H9 (cell line): Measurements from ENCODE around the gene MSL1. TPM values are rescaled to one million over a fixed set of nuclear protein-coding genes. Genes with fewer than 3 reads are reported as not detected.
A peak's percentile ranks its signal among the peaks of the same experiment; 100 is the strongest.

Experiments used
- DNase-seq: peaks from one replicate; pipeline ENCODE4 v3.0.0-alpha.2; 2017
- H2AFZ ChIP-seq: one replicate; pipeline ENCODE4 v1.6.1; 2013; ENCODE audit warnings: mild to moderate bottlenecking, low read length, control low read depth, moderate library complexity
- H2AK5ac ChIP-seq: 2 replicates; pipeline ENCODE4 v1.6.1; 2013; ENCODE audit warnings: low read length, control low read depth, mixed read lengths; ENCODE audit not compliant: insufficient read length
- H2BK120ac ChIP-seq: one replicate; pipeline ENCODE4 v1.6.1; 2013; ENCODE audit warnings: low read depth, mild to moderate bottlenecking, low read length, control low read depth, inconsistent platforms; ENCODE audit not compliant: poor library complexity, severe bottlenecking
- H2BK12ac ChIP-seq: 2 replicates; pipeline ENCODE4 v1.6.1; 2013; ENCODE audit warnings: low read length, control low read depth, mixed read lengths, low read depth; ENCODE audit not compliant: insufficient read length
- H2BK15ac ChIP-seq: 2 replicates; pipeline ENCODE4 v1.6.1; 2013; ENCODE audit warnings: low read depth, low read length, control low read depth
- H2BK20ac ChIP-seq: one replicate; pipeline ENCODE4 v1.6.1; 2013; ENCODE audit warnings: low read depth, mild to moderate bottlenecking, low read length, control low read depth, inconsistent platforms; ENCODE audit not compliant: poor library complexity, severe bottlenecking
- H2BK5ac ChIP-seq: 2 replicates; pipeline ENCODE4 v1.6.1; 2013; ENCODE audit warnings: low read length, control low read depth, mixed read lengths; ENCODE audit not compliant: insufficient read length
- H3K14ac ChIP-seq: 2 replicates; pipeline ENCODE4 v1.6.1; 2013; ENCODE audit warnings: low read length, control low read depth; ENCODE audit not compliant: insufficient read depth
- H3K18ac ChIP-seq: 2 replicates; pipeline ENCODE4 v1.6.1; 2013; ENCODE audit warnings: low read depth, mild to moderate bottlenecking, mixed read lengths, low read length, control low read depth; ENCODE audit not compliant: insufficient read length
- H3K23ac ChIP-seq: 2 replicates; pipeline ENCODE4 v1.6.1; 2013; ENCODE audit warnings: low read length, control low read depth, mixed read lengths, low read depth; ENCODE audit not compliant: insufficient read length
- H3K23me2 ChIP-seq: 2 replicates; pipeline ENCODE4 v1.6.1; 2013; ENCODE audit warnings: low read depth, mild to moderate bottlenecking, mixed read lengths, low read length, control low read depth; ENCODE audit not compliant: insufficient read length, poor library complexity, severe bottlenecking
- H3K27ac ChIP-seq: 2 replicates; pipeline ENCODE4 v1.5.1; 2013; ENCODE audit warnings: low read length, control low read depth, mixed read lengths, low read depth; ENCODE audit not compliant: insufficient read length
- H3K27me3 ChIP-seq: 2 replicates; pipeline ENCODE4 v1.6.1; 2013; ENCODE audit warnings: low read length, control low read depth, inconsistent platforms; ENCODE audit not compliant: insufficient read depth
- H3K4ac ChIP-seq: 2 replicates; pipeline ENCODE4 v1.6.1; 2013; ENCODE audit warnings: low read depth, mild to moderate bottlenecking, control low read depth, inconsistent platforms, low read length, moderate library complexity
- H3K4me1 ChIP-seq: 2 replicates; pipeline ENCODE4 v1.6.1; 2013; ENCODE audit warnings: low read length, control low read depth, inconsistent platforms; ENCODE audit not compliant: insufficient read depth
- H3K4me2 ChIP-seq: 2 replicates; pipeline ENCODE4 v1.6.1; 2013; ENCODE audit warnings: low read length, control low read depth, mixed read lengths; ENCODE audit not compliant: insufficient read length, insufficient read depth
- H3K56ac ChIP-seq: 2 replicates; pipeline ENCODE4 v1.6.1; 2013; ENCODE audit warnings: low read depth, mild to moderate bottlenecking, mixed read lengths, low read length, control low read depth; ENCODE audit not compliant: insufficient read length
- H3K79me1 ChIP-seq: 2 replicates; pipeline ENCODE4 v1.6.1; 2013; ENCODE audit warnings: low read depth, mild to moderate bottlenecking, moderate library complexity, low read length, control low read depth, inconsistent platforms; ENCODE audit not compliant: insufficient read depth, poor library complexity, severe bottlenecking
- H3K79me2 ChIP-seq: 2 replicates; pipeline ENCODE4 v1.6.1; 2013; ENCODE audit warnings: low read length, control low read depth, inconsistent platforms; ENCODE audit not compliant: insufficient read depth
- H3K9ac ChIP-seq: 2 replicates; pipeline ENCODE4 v1.6.1; 2013; ENCODE audit warnings: low read length, control low read depth, mixed read lengths; ENCODE audit not compliant: insufficient read length; ENCODE audit errors: extremely low read depth
- H3K9me3 ChIP-seq: one replicate; pipeline ENCODE4 v1.6.1; 2013; ENCODE audit warnings: low read depth, low read length, inconsistent platforms; ENCODE audit not compliant: control insufficient read depth
- H3T11ph ChIP-seq: one replicate; pipeline ENCODE4 v1.6.1; 2013; ENCODE audit warnings: mild to moderate bottlenecking, low read length, control low read depth, inconsistent platforms
- H4K20me1 ChIP-seq: one replicate; pipeline ENCODE4 v1.6.1; 2013; ENCODE audit not compliant: control insufficient read depth, insufficient read length, insufficient read depth
- H4K5ac ChIP-seq: 2 replicates; pipeline ENCODE4 v1.6.1; 2013; ENCODE audit warnings: low read depth, mild to moderate bottlenecking, mixed read lengths, low read length, control low read depth; ENCODE audit not compliant: insufficient read length
- H4K8ac ChIP-seq: replicated peaks from 2 replicates; pipeline ENCODE4 v1.6.1; 2013; ENCODE audit warnings: low read length, control low read depth, mixed read lengths, low read depth; ENCODE audit not compliant: insufficient read length
- H4K91ac ChIP-seq: 2 replicates; pipeline ENCODE4 v1.6.1; 2013; ENCODE audit warnings: low read depth, mild to moderate bottlenecking, moderate library complexity, mixed read lengths, low read length, control low read depth; ENCODE audit not compliant: insufficient read length
- H3K27ac Mint-ChIP-seq, 3 experiments: 2 replicates in 2 of 3; 3 replicates in 1 of 3; pipeline ENCODE4 v1.8.0; 2020 to 2021; ENCODE audit warnings: mixed read lengths in 3 of 3, mild to moderate bottlenecking in 1 of 3, moderate library complexity in 1 of 3
- H3K27me3 Mint-ChIP-seq: 2 replicates; pipeline ENCODE4 v1.8.0; 2021; ENCODE audit warnings: low read depth, mild to moderate bottlenecking, moderate library complexity, mixed read lengths
- H3K36me3 Mint-ChIP-seq, 3 experiments: 2 replicates in 2 of 3; 3 replicates in 1 of 3; pipeline ENCODE4 v1.8.0; 2020 to 2021; ENCODE audit warnings: low read depth in 3 of 3, mixed read lengths in 3 of 3; ENCODE audit not compliant: insufficient read depth in 1 of 3
- H3K4me1 Mint-ChIP-seq, 2 experiments: 2 replicates each; pipeline ENCODE4 v1.8.0; 2020; ENCODE audit warnings: mixed read lengths in 2 of 2
- H3K4me3 Mint-ChIP-seq, 2 experiments: 2 replicates in 1 of 2; 3 replicates in 1 of 2; pipeline ENCODE4 v1.8.0; 2020 to 2021; ENCODE audit warnings: mild to moderate bottlenecking in 2 of 2, mixed read lengths in 2 of 2, moderate library complexity in 1 of 2
- H3K9me3 Mint-ChIP-seq, 2 experiments: 2 replicates in 1 of 2; 3 replicates in 1 of 2; pipeline ENCODE4 v1.8.0; 2020; ENCODE audit warnings: mild to moderate bottlenecking in 2 of 2, mixed read lengths in 2 of 2, moderate library complexity in 1 of 2
- CTCF ChIP-seq: fragments of 200-600 bp; sonication (generic); conservative IDR thresholded peaks from 3 replicates; pipeline ENCODE4 v1.8.0; 2021; ENCODE audit warnings: antibody characterized with exemption, mild to moderate bottlenecking
- WGBS: extraction: QIAGEN DNeasy Blood & Tissue Kit; methylation state at CpG from one replicate; pipeline ENCODE4 v1.1.7; 2013; ENCODE audit warnings: missing lambda C conversion rate, low lambda C conversion rate, mixed read lengths; ENCODE audit not compliant: insufficient read length; ENCODE audit errors: extremely low coverage; 5-methylcytosine and 5-hydroxymethylcytosine counted together
- total RNA-seq: library from RNA; stranded (reverse); gene quantifications from 2 replicates; pipeline ENCODE4 v1.2.1, GENCODE V29; 2021

Gene MSL1
- total RNA-seq, 1 experiment from 2014 or later: 105 TPM

DNA sequence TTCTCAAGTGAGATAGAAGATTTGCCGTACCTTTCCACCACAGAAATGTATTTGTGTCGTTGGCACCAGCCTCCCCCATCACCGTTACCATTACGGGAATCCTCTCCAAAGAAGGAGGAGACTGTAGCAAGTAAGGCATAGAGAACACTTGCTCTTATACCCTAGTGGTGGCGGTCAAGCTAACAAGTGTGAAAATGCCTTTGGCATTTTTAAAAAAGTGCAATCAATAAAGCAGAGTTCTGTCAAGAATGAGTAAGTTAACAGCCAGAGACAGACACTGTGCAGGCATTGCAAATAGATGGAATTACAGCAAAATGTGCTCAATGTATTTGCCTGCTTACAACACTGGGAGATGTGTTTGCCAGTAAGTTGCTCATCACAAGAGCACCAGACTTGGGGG, 7.7 kb downstream of the MSL1 start:
- Histone ChIP-seq H2AK5ac (no peak overlapping the region), H2BK12ac (no peak overlapping the region), H4K8ac (no peak overlapping the region), H3K27ac (no peak overlapping the region), H3K56ac (no peak overlapping the region), H2BK15ac (no peak overlapping the region), H3K27me3 (no peaks in the 10 kb centered on the region), H3K23me2 (peaks cover 1% of the 10 kb centered on the region), H3K18ac (no peak overlapping the region), H3K79me2 (peaks cover 6% of the 10 kb centered on the region; the same call in 1 of the 2 replicates), H3K4me2 (no peak overlapping the region), H3K23ac (no peak overlapping the region), H2AFZ (no peak overlapping the region), H3K4me1 (peaks cover 3% of the 10 kb centered on the region), H3K14ac (no peak overlapping the region), H3T11ph (no peak overlapping the region), H2BK5ac (no peak overlapping the region), H4K91ac (no peak overlapping the region), H3K9me3 (no peaks in the 10 kb centered on the region), H2BK120ac (no peak overlapping the region), H3K9ac (no peak overlapping the region), H3K79me1 (peaks cover 8% of the 10 kb centered on the region), H3K4ac (no peak overlapping the region), H4K5ac (no peak overlapping the region), H2BK20ac (no peak overlapping the region), H4K20me1 (no peaks in the 10 kb centered on the region)
- Mint-ChIP-seq H3K27me3 (no peaks in the 10 kb centered on the region), H3K4me1 (peaks cover 5 to 12% of the 10 kb centered on the region in 2 experiments), H3K36me3 (peaks cover 63 to 94% (median 87%) of the 10 kb centered on the region in 3 experiments), H3K27ac (peak overlapping the region in 1 of 3 experiments; percentile 75; a peak in 2 of 7 replicates), H3K4me3 (no peak overlapping the region), H3K9me3 (no peaks in the 10 kb centered on the region)
- no CpG with 5 or more reads among the region's 5 CpGs for WGBS
- no peak; the same call in 2 of the 3 replicates for TF ChIP-seq CTCF
- no peak for DNase-seq
